ENCODE measurements around the gene IGF2R.
"Not testable (repeated sequence)": the region's sequence is repeated elsewhere in the genome, so short reads cannot be mapped to it uniquely, and the experiment has no call there.

Gene IGF2R

GRCh38 chr6:160000280-160000704 lies 31.4 kb downstream of the IGF2R start:
- DNase-seq = no peak

GRCh38 chr6:160000893-160001427 lies 32.1 kb downstream of the IGF2R start:
- not testable (repeated sequence) for DNase-seq

GRCh38 chr6:160002882-160003281 lies 34.0 kb downstream of the IGF2R start:
- no peak for DNase-seq

- DNase-seq = no peak
These were observed 35.1 kb downstream of the IGF2R start for GRCh38 chr6:160004018-160004417.

GRCh38 chr6:160004419-160005175 lies 35.7 kb downstream of the IGF2R start:
- no peak for DNase-seq

GRCh38 chr6:160005211-160005610 lies 36.3 kb downstream of the IGF2R start:
- no peak for DNase-seq

- DNase-seq = no peak
These were observed 37.1 kb downstream of the IGF2R start for GRCh38 chr6:160005861-160006540.

- DNase-seq = no peak
These were observed 38.3 kb downstream of the IGF2R start for GRCh38 chr6:160007145-160007544.

- DNase-seq = no peak
These were observed 38.7 kb downstream of the IGF2R start for GRCh38 chr6:160007611-160008010.

GRCh38 chr6:160010067-160010466 lies 41.2 kb downstream of the IGF2R start:
- DNase-seq = no peak

GRCh38 chr6:160013987-160014868 lies 45.3 kb downstream of the IGF2R start:
- DNase-seq = peak in 1 of 2 experiments; percentile 37

- DNase-seq = no peak
These were observed 45.9 kb downstream of the IGF2R start for GRCh38 chr6:160014869-160015182.

GRCh38 chr6:160015778-160016684 lies 47.1 kb downstream of the IGF2R start:
- peak; percentile 41 to 51 for DNase-seq

- no peak for DNase-seq
These were observed 53.2 kb downstream of the IGF2R start for GRCh38 chr6:160022101-160022500.

GRCh38 chr6:160022793-160023192 lies 53.9 kb downstream of the IGF2R start:
- no peak for DNase-seq

GRCh38 chr6:160024152-160024551 lies 55.3 kb downstream of the IGF2R start:
- no peak for DNase-seq

- DNase-seq = no peak
These were observed 58.2 kb downstream of the IGF2R start for GRCh38 chr6:160027076-160027475.

- no peak for DNase-seq
These were observed 59.0 kb downstream of the IGF2R start for GRCh38 chr6:160027931-160028330.

GRCh38 chr6:160028487-160029275 lies 59.8 kb downstream of the IGF2R start:
- DNase-seq = no peak

GRCh38 chr6:160029525-160029924 lies 60.6 kb downstream of the IGF2R start:
- no peak for DNase-seq

GRCh38 chr6:160030103-160030502 lies 61.2 kb downstream of the IGF2R start:
- no peak for DNase-seq

Measured in activated T-cell treated with anti-CD3 and anti-CD28 coated beads, Interleukin-2, amount 50 U/mL, for 48 hours (primary cell).